ENCODE data around the gene JAM2.
"Not testable (repeated sequence)": the region's sequence is repeated elsewhere in the genome, so short reads cannot be mapped to it uniquely, and the experiment has no call there.

Gene JAM2

GRCh38 chr21:25638660-25639550, at the start of gene JAM2:
Gene JAM2, plus strand, starts transcription at chr21:25639258. Its CDS starts 564 bp downstream, at chr21:25639822.
- no peak for DNase-seq (ENCODE audit: low spot score)

GRCh38 chr21:25589887-25590286, 49.2 kb upstream of the JAM2 start:
- DNase-seq (ENCODE audit: low spot score): no peak

- DNase-seq (ENCODE audit: low spot score): peak; percentile 87
Observed at GRCh38 chr21:25607151-25608043, 31.7 kb upstream of the JAM2 start, which contains the start of gene MRPL39. Gene MRPL39, minus strand, starts transcription at chr21:25607481. Its CDS starts 6 bp downstream, at chr21:25607475.

- DNase-seq (ENCODE audit: low spot score): peak; percentile 87
Observed at GRCh38 chr21:25608044-25608737, 30.9 kb upstream of the JAM2 start.

GRCh38 chr21:25614441-25614840, 24.6 kb upstream of the JAM2 start:
- DNase-seq (ENCODE audit: low spot score): no peak

- DNase-seq (ENCODE audit: low spot score): no peak
Observed at GRCh38 chr21:25615880-25616279, 23.2 kb upstream of the JAM2 start.

- no peak for DNase-seq (ENCODE audit: low spot score)
Observed at GRCh38 chr21:25619198-25619597, 19.9 kb upstream of the JAM2 start.

- no peak for DNase-seq (ENCODE audit: low spot score)
Observed at GRCh38 chr21:25624511-25624910, 14.5 kb upstream of the JAM2 start.

- DNase-seq (ENCODE audit: low spot score): no peak
Observed at GRCh38 chr21:25625036-25625435, 14.0 kb upstream of the JAM2 start.

GRCh38 chr21:25625776-25626555, 13.1 kb upstream of the JAM2 start:
- DNase-seq (ENCODE audit: low spot score): not testable (repeated sequence)

GRCh38 chr21:25626757-25627156, 12.3 kb upstream of the JAM2 start:
- no peak for DNase-seq (ENCODE audit: low spot score)

- no peak for DNase-seq (ENCODE audit: low spot score)
Observed at GRCh38 chr21:25632296-25632695, 6.8 kb upstream of the JAM2 start.

- no peak for DNase-seq (ENCODE audit: low spot score)
Observed at GRCh38 chr21:25635310-25635709, 3.7 kb upstream of the JAM2 start.

- no peak for DNase-seq (ENCODE audit: low spot score)
Observed at GRCh38 chr21:25636727-25637126, 2.3 kb upstream of the JAM2 start.

- DNase-seq (ENCODE audit: low spot score): no peak
Observed at GRCh38 chr21:25637851-25638659, 1.0 kb upstream of the JAM2 start.

- no peak for DNase-seq (ENCODE audit: low spot score)
Observed at GRCh38 chr21:25639551-25640201, 618 bp downstream of the JAM2 start.

- no peak for DNase-seq (ENCODE audit: low spot score)
Observed at GRCh38 chr21:25640202-25640942, 1.3 kb downstream of the JAM2 start.

GRCh38 chr21:25640943-25641292, 1.9 kb downstream of the JAM2 start:
- no peak for DNase-seq (ENCODE audit: low spot score)

GRCh38 chr21:25643486-25643885, 4.4 kb downstream of the JAM2 start:
- DNase-seq (ENCODE audit: low spot score): no peak

Measured in cerebellar cortex (tissue), 1 donor.